ENCODE results near the gene FBN1.

Gene FBN1

DNA sequence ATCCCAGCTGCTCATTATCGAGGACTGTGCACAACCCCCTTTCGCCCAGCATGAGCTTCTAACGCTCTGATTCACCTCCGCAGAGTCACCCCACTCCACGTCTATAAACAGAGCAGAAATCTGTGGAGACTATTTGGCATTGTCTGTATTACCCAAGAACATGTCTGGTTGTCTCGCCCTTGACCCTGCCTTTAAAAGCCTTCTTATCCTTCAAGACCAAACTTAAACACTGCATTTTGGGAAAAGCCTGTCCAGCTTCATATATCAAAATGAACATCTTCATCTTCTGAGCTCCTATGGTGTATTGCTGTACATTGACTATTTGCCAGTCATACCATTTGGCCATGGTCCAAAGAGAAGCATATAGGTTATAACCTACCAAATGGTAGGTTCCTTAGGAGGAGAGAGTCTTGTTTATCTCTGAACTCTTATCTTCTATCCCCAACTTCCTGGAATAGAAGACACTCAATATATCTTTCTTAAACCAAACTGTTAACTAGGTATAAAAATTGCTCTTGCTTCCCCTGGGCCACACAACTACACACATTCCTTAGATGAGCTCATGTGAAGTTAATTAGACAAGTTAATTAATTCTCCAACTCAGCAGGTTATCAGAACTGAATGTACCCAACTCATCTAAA lies 90.1 kb downstream of the FBN1 start:
- DNase-seq (ENCODE audit: low read depth, low spot score) = no peak

DNA sequence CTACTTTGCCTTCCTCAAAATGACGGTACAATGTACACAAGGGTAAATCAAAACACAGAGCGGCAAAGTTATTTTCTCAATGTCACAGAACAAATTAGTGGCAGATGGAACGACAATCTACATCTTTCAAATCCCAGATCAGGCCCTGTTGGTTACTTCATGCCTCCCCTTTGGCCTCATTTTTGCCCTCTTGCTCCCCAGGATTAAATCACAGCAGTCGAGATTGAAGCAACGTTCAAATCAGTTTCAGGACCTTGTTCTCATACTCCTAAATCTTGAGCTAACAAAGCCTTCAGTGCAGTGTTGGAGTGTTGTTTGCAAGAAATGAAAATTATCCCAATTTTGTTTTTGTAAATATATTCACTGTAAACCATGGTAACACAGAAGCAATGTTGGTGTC lies 91.4 kb downstream of the FBN1 start:
- no peak for DNase-seq (ENCODE audit: low read depth, low spot score)

DNA sequence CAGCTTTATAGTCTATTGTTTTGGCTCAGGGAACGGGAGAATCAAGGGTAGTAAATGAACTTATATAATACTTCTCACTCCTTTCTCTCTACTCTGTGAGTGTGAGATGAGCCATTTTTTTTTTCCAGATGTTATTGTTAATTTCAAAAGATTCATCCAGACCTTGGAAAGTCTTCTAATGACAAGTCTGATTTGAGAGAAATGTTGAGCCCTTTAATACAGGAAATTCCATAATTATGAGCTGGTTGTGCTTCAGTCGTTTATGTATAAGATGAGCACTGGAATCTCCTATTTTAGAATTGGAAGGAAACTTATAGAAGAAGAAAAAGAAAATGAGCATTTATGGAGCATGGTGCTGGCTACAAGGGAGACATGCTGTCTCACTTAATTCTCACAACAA lies 92.0 kb downstream of the FBN1 start:
- no peak for DNase-seq (ENCODE audit: low read depth, low spot score)

DNA sequence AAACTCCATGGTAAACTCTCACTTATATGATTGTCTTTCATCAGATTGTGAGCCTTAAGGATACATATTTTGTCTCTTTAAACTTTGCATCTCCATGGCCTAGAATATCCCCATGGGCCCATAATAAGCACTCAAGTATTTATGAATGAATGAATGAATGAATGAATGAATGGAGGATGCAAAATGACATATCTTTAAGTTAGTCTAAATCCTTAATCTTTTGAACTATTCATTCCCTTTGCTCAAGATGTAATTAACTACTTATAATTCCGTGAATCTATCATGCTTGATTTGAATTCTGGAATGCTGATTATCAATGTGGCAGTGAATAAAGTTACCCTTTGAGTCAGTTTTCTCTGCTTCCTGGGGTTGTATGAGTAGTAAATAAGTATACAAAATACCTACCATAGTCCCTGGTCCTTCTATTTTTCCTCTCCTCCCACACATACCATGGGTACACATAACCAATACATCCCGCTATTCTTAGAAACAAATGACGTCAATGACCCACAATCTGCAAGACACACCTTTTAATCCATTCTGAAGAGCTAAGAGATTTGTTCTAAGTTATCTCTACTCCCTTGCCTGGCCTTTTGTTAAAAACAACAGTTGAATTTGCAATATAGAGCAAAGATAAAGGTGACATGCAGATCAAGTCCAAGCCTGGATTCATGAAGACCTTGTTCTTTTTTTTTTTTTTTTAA lies 94.5 kb downstream of the FBN1 start:
- no peak for DNase-seq (ENCODE audit: low read depth, low spot score)

DNA sequence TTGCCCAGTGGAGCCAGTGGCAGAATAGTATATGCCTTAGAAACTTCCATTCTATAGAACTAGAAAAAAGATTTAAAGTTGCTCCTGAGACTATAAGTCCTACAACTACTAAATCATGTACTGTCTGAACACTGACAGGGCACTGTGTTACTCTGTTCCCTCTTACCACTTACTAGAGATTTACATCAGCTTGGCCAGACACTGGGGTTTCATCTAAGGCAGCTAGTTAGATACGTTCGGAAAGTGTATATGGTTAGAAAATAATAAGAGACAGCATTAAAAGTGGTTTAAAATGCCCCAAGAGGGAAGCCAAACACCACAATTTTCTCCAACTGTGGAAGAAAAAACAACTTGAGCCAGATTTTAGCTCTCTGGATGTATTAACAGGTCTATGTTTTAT lies 97.1 kb downstream of the FBN1 start:
- DNase-seq (ENCODE audit: low read depth, low spot score) = no peak

DNA sequence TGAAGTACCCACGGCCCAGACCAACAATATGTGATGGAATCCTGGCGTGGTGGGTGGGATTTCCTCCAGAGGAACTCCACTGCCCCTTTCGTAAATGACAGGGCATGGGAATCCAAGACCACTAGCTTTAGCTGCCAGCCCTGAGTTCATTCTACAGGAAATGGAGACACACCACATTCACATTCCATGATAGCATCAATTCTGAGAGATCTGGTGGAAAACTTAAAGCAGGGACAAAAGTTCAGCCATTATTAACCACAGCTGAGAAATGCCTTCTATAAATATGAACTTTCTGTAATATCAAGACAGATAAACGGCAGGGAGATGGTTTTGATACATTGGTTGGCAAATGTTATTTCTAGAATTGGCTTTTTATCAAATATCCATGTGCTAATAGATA lies 98.2 kb downstream of the FBN1 start:
- no peak for DNase-seq (ENCODE audit: low read depth, low spot score)

DNA sequence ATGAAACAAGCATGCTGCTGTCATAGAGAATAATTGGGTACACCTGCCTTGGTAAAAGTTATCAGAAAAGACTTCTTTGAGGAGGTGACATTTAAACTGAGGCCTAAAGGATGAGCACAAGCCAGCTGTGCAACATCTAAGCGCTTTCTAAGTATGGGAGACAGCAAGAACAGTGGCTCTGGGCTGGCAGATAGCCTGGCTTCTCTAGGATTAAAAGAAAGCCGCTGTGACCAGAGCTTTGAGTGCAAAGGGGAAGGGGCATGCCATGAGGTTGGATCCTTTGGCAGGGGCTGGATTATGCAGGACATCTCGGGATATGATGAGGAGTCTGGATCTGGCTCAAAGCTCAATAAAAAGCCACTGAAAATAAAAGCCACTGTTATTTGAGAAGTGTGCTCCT lies 99.2 kb downstream of the FBN1 start:
- no peak for DNase-seq (ENCODE audit: low read depth, low spot score)

DNA sequence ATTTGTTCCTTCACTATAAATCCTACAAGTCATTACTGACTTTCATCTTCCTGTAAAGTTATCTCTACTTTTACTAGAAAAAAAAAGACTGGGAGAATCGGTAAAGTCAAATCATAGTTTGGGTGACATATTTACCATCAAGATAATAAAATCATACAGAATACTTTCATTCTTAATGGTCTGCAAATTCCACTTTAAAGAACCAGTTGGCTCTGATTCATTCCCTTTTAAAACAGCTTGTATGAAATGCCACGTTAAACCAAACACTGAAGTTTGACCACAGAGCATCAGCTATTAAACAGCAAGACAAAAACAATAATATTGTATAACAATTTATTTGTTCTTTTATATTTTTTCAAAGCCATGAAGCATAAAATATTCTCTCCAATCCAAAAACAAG lies 100.7 kb downstream of the FBN1 start:
- DNase-seq (ENCODE audit: low read depth, low spot score) = no peak

DNA sequence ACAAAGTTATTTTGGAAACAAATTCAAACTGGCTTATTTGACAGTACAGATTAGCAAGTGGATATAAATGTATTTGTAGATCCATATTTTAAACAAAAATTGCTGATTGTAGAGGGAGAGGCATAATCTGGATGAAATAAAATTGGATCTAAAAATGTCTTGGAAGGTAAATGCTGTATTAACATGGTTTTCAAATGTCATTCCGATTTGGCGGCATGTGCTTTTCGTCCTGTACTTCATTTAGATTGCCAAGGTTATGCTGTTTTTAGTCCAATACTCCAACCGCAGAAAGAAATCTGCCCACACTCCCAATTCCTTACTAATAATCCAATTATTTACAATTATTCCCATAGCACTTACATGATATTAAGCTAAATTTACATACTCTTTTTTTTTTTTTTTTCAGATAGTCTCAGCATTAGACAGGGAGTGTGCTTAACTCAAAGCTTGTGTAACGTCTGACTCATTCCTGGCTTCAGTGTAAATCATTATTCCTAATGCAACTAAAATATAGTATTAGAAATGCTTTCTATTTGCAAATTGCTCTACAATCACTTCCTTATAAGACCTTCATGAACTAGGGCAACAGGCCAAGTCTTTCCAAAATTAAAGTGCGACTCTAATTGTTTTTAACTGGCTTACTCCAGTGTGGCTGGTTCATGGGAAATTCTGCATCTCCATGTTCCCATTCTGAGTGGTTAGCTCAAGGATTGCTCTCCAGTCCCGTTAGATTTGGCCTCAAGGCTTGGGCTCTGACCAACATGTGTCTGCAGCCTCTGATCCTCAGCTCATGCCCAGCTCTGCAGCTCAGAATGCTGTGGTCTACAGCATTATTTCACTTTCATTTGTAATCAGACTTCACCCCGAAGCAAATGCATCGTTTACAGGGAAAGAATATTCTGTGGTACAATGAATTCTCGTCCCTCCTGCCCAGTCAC lies 103.9 kb downstream of the FBN1 start:
- DNase-seq (ENCODE audit: low read depth, low spot score) = no peak

DNA sequence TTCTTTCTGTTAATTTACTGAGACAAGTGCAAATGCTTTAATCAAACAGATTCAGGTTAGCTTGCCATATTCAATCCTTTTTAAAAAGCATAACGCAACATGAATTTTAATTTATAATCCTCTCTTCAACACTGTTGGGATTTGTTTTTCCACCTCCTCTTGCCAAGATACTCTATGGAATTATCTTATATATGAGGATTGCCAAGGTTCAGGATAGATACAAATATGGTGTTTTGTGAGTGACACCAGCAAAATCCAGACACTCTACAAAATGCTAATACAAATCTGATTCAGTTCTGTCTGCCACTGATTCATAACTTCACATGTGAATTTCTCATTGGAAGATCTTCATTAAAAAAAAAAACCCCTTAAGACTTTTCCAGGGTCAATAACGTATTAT lies 104.8 kb downstream of the FBN1 start:
- DNase-seq (ENCODE audit: low read depth, low spot score) = no peak

DNA sequence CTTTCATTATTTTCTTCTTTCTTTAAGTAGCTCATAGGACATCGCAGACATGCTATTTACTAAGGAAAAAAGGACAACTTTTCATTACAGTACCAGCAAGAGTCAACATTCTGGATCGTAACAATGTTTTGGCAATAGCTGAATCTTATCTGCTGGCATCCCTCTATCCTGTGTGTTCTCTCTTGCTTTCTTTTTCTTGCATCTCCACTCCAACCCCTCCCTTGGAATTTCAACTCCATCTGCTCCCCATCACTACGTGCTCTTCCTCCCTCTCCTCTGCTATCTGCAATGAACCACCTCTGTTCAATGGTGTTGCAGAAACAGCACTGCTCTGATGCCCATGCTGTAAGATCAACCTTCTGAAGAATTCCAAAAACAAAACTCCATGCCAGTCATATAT lies 106.6 kb downstream of the FBN1 start:
- DNase-seq (ENCODE audit: low read depth, low spot score) = no peak

DNA sequence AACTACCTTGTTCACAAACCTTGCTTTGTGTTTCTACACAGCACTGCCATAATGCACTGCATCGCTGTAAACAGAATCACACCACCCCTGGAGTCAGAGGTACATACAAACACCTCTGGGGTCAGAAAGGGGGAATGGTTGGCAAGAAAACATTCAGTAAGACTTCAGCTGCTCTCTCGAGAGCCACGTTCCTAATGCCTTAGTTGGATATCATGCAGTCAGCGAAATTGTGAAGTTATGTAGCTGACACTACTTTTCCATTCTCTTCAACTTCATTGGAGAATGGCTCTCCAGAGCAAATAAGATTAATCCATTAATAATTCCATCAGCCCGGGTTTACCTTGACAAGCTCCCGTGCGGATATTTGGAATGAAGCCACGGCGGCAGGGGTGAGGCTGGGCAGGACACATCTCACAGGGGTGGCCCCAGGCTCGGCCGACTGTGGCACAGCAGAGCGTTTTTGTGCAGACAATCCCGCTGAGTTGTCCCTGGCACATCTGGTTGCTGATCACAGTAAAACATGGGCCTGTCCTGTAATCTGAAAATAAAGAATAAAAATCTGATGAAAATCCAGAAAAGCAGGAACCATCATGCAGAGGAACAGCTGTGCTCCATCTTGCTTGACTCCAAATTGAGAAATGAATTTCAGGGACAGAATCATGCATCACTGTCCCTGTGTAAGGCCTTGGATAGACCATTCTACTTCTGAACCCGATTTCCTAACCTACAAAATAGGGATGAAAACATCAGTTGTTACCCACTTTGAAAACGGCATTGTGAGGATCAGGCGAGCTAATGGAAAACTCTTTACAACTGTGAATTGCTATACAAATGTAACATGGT lies 108.0 kb downstream of the FBN1 start:
- DNase-seq (ENCODE audit: low read depth, low spot score) = no peak

DNA sequence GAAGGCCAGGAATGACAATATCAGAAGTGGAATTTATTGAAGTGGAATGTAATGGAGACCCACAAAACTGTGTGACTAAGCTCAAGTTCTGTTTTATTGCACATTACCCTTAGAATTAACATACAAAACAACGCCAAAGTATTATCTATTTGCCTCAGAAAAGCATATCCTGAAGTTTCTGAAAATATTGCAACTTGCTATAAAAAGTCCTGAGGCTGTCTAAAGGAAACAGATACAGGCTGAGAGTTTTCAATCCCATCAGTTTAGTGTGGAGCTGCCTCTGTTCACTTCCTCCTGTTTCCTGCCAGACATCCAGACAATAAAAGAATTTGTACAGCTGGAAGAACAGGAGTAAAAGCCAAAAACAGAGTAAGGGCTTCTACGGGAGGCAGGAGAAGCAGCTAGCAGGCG lies 108.8 kb downstream of the FBN1 start:
- DNase-seq (ENCODE audit: low read depth, low spot score) = no peak

DNA sequence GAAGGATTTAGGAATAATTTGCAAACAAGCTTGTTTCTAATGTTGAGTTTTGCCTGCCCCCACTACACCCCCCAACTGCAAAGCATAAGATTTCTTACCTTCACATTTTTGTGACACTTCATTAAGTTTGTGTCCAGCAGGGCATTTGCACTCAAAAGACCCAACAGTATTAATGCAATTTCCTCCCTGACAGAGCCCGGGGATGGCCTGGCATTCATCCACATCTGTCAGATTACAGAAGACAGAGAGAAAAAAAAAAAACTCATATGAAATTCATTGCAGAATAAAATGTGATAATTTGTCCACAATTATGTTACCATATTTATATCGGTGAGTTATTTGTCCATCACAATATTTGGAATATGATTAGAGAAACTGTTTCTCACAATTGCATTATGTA lies 111.5 kb downstream of the FBN1 start:
- no peak for DNase-seq (ENCODE audit: low read depth, low spot score)

DNA sequence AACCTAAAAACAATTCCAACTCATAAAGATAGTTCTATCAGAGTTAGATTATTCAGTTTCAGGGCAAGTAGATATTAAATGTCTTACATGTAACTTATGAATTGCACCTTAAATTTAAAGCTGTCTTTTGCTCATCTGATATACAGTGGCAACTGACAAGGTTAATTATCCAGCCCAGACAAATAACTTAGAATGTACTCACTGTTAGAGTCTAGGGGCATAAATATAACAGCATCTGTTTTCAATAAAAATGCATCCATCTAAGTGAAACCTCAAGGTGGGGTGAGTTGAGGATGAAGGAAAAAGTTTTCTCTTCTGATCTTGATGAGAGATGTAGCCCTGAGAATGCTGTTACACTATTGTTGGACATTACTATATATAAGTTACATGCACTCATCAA lies 112.6 kb downstream of the FBN1 start:
- no peak for DNase-seq (ENCODE audit: low read depth, low spot score)

DNA sequence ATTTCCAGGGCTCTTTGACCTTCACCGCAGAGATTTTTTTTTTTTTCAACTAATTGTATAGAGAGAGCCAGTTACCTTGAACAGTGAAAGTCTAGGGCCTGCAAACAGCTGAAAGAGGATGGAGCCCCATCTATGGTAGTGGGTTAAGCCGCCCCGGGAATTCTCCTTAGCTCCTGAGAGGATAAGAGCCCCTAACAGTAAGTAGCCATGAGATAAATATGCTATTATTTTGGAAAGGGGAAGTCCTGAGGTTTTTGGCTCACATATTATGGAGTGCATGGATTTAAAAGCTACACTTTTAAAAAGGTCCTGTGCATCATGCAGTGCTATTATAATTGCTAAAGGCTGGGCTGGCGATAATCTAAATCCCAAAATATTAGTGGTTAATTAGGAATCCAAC lies 115.0 kb downstream of the FBN1 start:
- no peak for DNase-seq (ENCODE audit: low read depth, low spot score)

DNA sequence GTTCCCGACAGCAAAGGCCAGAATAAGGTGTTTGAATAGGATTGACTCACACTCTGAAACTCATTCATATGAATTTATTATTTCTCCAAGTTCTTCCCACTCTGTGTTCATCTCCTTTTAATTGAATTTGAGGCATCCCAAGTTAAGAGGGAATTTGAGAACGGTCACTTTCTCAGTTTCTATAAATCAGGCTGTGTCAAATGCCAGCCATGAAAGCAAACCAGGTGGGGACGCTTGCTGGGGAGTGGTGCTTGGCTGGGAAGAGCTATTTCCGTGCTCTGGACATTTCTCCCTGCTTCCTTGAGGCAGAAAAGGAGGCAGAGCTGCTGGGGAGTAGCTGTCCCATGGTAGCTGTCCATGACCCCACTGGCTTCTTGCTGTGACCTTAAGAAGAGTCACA lies 116.6 kb downstream of the FBN1 start:
- DNase-seq (ENCODE audit: low read depth, low spot score) = no peak

DNA sequence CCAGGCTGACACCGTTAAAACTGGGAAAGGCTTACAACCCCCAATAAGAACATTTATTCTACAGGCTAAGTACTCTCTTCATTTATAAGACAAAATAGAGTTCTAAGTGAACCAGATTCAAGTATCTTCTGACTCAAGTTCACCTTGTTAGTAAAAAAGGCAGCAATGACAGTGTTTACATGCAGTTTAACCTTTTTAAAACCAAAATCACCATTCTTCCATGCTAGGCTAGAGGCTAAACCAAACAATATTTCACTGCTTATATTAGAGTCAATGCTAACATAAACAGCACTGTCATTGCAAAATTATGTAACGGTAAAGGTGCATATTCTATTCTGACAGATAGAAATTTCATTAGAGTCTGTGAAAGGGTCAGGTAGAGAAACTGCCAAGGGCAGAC lies 118.0 kb downstream of the FBN1 start:
- no peak for DNase-seq (ENCODE audit: low read depth, low spot score)

DNA sequence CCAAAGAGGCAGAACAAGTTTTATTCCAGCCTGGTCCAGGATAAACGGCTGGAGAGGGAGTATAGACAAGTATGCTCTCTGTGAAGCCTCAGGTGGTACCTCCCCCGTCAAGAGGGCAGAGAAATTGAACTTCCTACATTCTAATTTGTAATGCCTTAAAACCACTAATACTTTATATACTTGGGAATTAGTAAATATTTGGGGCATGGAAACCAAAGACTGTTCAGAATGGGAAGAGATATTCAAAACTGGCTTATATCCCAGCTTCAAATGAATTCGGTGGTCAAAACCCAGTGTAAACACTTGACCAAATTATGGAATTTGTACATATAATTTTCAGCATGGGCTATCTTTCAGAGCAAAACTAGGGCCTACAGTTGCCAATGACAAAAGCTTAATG lies 122.6 kb downstream of the FBN1 start:
- no peak for DNase-seq (ENCODE audit: low read depth, low spot score)

DNA sequence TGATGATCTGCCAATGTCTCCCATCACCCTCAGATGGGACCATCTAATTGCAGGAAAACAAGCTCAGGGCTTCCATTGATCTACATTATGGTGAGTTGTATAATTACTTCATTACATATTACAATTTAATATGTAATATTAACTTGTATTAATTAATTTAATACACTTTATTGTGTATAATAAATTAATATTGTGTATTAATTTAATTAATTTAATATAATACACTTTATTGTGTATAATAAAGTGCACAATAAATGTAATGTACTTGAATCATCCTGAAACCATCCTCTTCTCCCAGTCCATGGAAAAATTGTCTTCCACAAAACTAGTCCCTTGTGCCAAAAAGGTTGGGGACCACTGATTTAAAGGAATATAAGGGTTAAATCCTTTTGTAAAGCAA lies 123.4 kb downstream of the FBN1 start:
- no peak for DNase-seq (ENCODE audit: low read depth, low spot score)

DNA sequence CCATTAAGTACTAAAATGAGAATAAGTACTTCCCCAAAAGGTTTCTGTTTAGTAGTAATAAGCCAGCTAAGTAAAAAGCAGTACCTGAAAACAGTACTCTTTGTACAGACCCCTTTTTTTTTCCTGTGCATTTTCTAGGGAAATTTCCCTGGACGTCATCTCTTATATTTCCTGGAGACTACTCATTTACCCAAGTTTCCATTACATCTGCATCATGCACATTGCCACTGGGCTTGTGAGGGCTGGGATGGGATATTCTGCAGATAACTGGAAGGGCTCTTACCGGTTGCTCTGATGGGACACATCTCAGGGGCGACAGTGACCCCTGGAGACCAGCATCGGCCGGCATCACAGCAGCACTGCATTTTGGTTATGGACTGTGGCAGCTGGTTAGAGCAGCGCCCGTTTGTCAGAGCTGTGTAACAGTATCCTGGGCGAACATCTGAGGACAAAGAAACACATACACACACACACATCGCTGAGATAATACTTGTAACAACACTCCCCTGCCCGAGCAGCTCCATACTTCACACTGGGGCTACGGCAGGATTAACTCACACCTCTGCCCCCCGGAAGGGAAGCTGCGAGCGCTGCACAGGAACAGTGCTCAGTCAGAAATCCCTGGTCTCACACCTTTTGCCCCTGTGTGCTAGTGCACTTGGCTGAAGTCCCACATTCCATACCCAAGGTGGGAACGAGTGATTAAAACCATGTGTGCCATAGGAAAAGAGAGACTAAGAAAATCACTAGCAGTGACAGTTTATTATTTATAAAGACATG lies 124.9 kb downstream of the FBN1 start:
- DNase-seq (ENCODE audit: low read depth, low spot score) = peak; percentile 12

Measured in iPS DF 19.7 (cell line).